ENCODE measurements around the gene OR10V1.
A peak's percentile ranks its signal among the peaks of the same experiment; 100 is the strongest.

The OR10V1 gene
- total RNA-seq: 0 reads per million in 2 experiments

- DNase-seq (ENCODE audit: low read depth): no peak
These were observed at the start of gene OR10V1 for GRCh38 chr11:59713745-59714144. OR10V1 (minus strand) TSS chr11:59713845; CDS start chr11:59713845, 0 bp downstream.

- no peak for DNase-seq (ENCODE audit: low read depth)
These were observed 48.3 kb upstream of the OR10V1 start for GRCh38 chr11:59761993-59762392.

GRCh38 chr11:59760771-59761170, 47.1 kb upstream of the OR10V1 start:
- no peak for DNase-seq (ENCODE audit: low read depth)

GRCh38 chr11:59759900-59760299, 46.3 kb upstream of the OR10V1 start:
- no peak for DNase-seq (ENCODE audit: low read depth)

- DNase-seq (ENCODE audit: low read depth): no peak
These were observed 44.9 kb upstream of the OR10V1 start for GRCh38 chr11:59758401-59759037.

GRCh38 chr11:59756845-59757244, 43.2 kb upstream of the OR10V1 start:
- no peak for DNase-seq (ENCODE audit: low read depth)

GRCh38 chr11:59756558-59756840, 42.9 kb upstream of the OR10V1 start:
- no peak for DNase-seq (ENCODE audit: low read depth)

GRCh38 chr11:59755701-59756557, 42.3 kb upstream of the OR10V1 start:
- DNase-seq (ENCODE audit: low read depth): peak; percentile 33

GRCh38 chr11:59754859-59755700, 41.4 kb upstream of the OR10V1 start, which contains the start of gene STX3:
STX3 (plus strand) TSS chr11:59755376; CDS start chr11:59755606, 230 bp downstream.
- DNase-seq (ENCODE audit: low read depth): peak; percentile 54

GRCh38 chr11:59754494-59754858, 40.8 kb upstream of the OR10V1 start:
- DNase-seq (ENCODE audit: low read depth): no peak

GRCh38 chr11:59753650-59754493, 40.2 kb upstream of the OR10V1 start:
- DNase-seq (ENCODE audit: low read depth): peak; percentile 67

GRCh38 chr11:59746111-59746510, 32.5 kb upstream of the OR10V1 start:
- DNase-seq (ENCODE audit: low read depth): no peak

GRCh38 chr11:59730896-59731565, 17.4 kb upstream of the OR10V1 start:
- no peak for DNase-seq (ENCODE audit: low read depth)

GRCh38 chr11:59729834-59730233, 16.2 kb upstream of the OR10V1 start:
- no peak for DNase-seq (ENCODE audit: low read depth)

- no peak for DNase-seq (ENCODE audit: low read depth)
These were observed 15.3 kb upstream of the OR10V1 start for GRCh38 chr11:59728913-59729312.

- no peak for DNase-seq (ENCODE audit: low read depth)
These were observed 14.5 kb upstream of the OR10V1 start for GRCh38 chr11:59728154-59728553.

GRCh38 chr11:59727426-59727825, 13.8 kb upstream of the OR10V1 start:
- DNase-seq (ENCODE audit: low read depth): no peak

GRCh38 chr11:59724066-59724465, 10.4 kb upstream of the OR10V1 start:
- no peak for DNase-seq (ENCODE audit: low read depth)

GRCh38 chr11:59719556-59719955, 5.9 kb upstream of the OR10V1 start:
- DNase-seq (ENCODE audit: low read depth): no peak

- no peak for DNase-seq (ENCODE audit: low read depth)
These were observed 2.4 kb upstream of the OR10V1 start for GRCh38 chr11:59716051-59716450.

All from T follicular helper cell (primary cell).